ENCODE measurements around the gene HSD17B4.

HSD17B4 gene

DNA sequence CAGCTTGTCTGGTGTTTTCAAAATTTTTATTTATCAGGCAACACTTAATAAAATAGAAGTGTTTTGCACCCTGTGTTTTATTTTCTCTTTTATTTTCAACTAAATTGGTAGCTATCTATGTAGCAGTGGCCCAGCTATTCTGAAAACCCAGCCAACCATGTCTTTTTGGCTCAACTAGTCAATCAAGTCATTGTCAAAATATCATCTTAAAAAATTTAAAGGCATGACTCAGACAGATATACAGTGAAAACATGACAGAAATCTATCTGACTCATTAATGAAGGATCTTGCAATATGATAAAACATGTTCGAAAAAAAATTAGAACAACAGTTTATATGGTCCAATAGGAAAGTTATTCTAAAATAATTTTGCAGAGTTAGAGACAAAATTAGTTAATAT lies 75.1 kb downstream of the HSD17B4 start:
- H3K4me3 ChIP-seq (ENCODE audit: low read depth, low read length), result no peak overlapping the region
- TF ChIP-seq, protein P1, sequence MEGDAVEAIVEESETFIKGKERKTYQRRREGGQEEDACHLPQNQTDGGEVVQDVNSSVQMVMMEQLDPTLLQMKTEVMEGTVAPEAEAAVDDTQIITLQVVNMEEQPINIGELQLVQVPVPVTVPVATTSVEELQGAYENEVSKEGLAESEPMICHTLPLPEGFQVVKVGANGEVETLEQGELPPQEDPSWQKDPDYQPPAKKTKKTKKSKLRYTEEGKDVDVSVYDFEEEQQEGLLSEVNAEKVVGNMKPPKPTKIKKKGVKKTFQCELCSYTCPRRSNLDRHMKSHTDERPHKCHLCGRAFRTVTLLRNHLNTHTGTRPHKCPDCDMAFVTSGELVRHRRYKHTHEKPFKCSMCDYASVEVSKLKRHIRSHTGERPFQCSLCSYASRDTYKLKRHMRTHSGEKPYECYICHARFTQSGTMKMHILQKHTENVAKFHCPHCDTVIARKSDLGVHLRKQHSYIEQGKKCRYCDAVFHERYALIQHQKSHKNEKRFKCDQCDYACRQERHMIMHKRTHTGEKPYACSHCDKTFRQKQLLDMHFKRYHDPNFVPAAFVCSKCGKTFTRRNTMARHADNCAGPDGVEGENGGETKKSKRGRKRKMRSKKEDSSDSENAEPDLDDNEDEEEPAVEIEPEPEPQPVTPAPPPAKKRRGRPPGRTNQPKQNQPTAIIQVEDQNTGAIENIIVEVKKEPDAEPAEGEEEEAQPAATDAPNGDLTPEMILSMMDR (IDR thresholded peaks at IDR 0.05; ENCODE audit: low read depth, low read length), result no peak
- in situ Hi-C loops (cut with HindIII; ENCODE audit: low sequenced_read_pairs), result no loop called here
- no peak for DNase-seq (ENCODE audit: low read depth, low spot score)

DNA sequence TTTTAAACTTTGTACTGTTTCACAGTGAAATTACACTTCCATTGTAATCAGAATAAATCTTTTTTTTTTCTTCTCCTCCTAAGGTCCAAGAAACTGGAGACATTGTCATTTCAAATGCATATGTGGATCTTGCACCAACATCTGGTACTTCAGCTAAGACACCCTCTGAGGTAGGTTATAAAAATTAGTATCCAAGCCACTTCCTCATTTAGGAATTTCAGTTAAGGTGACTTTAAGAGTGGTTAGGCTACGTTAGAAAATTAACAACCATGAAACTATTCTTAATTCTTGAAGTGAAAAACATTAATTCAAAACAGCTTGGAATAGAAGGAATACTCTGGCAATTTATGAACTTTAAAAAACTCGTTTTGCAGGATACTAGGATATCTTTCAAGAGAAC lies 77.5 kb downstream of the HSD17B4 start:
- TF ChIP-seq, protein P1 (IDR thresholded peaks at IDR 0.05; ENCODE audit: low read depth, low read length), result no peak
- in situ Hi-C loops (cut with HindIII; ENCODE audit: low sequenced_read_pairs), result no loop called here
- H3K4me3 ChIP-seq (ENCODE audit: low read depth, low read length), result no peak overlapping the region
- DNase-seq (ENCODE audit: low read depth, low spot score), result no peak

DNA sequence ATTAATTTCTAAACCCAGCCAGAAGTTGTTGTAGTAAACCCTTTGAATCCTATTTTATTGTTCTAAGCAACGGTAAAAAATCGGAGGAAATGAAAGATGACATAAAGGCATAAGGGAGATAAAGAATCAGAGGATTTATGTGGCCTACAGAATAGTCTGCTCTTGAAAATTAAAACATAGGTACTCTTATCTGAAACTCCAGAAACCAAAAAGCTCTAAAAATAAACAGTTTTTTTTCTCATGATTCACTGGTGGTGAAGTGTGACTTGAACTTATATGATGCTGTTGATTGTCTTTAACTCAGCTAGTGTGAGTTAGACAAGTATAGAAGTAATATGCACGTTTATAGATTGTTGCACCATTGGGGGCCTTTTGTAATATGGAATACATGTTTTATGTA lies 80.3 kb downstream of the HSD17B4 start:
- TF ChIP-seq, protein P1 (IDR thresholded peaks at IDR 0.05; ENCODE audit: low read depth, low read length), result no peak
- H3K4me3 ChIP-seq (ENCODE audit: low read depth, low read length), result no peak overlapping the region
- in situ Hi-C loops (cut with HindIII; ENCODE audit: low sequenced_read_pairs), result no loop called here
- no peak for DNase-seq (ENCODE audit: low read depth, low spot score)

DNA sequence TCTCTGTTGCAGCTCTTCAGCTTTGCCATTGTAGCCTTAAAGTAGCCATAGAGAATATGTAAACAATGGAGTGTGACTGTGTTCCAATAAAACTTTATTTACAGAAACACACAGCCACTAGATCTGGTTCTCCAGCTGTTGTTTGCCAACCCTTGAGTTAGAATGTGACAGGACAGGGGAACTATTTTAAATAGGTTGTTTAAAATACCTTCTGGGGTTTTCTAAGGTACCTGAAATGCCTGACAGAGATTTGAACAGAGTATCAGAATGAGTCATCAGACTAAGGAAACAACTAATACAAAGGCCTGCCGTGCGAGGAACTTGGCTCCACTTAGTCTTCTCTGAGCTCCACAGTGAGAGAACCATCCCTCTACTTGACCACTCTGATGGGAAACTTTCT lies 85.4 kb downstream of the HSD17B4 start:
- TF ChIP-seq, protein P1 (IDR thresholded peaks at IDR 0.05; ENCODE audit: low read depth, low read length), result no peak
- DNase-seq (ENCODE audit: low read depth, low spot score), result peak; percentile 64
- in situ Hi-C loops (cut with HindIII; ENCODE audit: low sequenced_read_pairs), result no loop called here
- no peak overlapping the region for H3K4me3 ChIP-seq (ENCODE audit: low read depth, low read length)

DNA sequence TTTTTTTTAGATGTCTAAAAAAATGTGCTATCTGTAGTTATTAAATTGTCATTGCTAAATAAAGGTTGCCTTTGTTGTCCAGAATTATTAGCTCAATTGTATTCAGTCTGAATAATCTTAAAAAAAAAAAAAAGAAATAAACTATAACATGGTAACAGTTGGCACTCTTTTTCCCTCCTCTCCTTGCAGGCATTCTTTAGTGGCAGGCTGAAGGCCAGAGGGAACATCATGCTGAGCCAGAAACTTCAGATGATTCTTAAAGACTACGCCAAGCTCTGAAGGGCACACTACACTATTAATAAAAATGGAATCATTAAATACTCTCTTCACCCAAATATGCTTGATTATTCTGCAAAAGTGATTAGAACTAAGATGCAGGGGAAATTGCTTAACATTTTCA lies 89.4 kb downstream of the HSD17B4 start:
- TF ChIP-seq, protein P1 (IDR thresholded peaks at IDR 0.05; ENCODE audit: low read depth, low read length), result no peak
- no peak for DNase-seq (ENCODE audit: low read depth, low spot score)
- in situ Hi-C loops (cut with HindIII; ENCODE audit: low sequenced_read_pairs), result no loop called here
- no peak overlapping the region for H3K4me3 ChIP-seq (ENCODE audit: low read depth, low read length)

GRCh38 chr5:119551819-119552218 lies 99.5 kb downstream of the HSD17B4 start:
- no peak overlapping the region for H3K4me3 ChIP-seq (ENCODE audit: low read depth, low read length)
- no peak for DNase-seq (ENCODE audit: low read depth, low spot score)
- in situ Hi-C loops (cut with HindIII; ENCODE audit: low sequenced_read_pairs), result no loop called here
- TF ChIP-seq, protein P1 (IDR thresholded peaks at IDR 0.05; ENCODE audit: low read depth, low read length), result no peak

DNA sequence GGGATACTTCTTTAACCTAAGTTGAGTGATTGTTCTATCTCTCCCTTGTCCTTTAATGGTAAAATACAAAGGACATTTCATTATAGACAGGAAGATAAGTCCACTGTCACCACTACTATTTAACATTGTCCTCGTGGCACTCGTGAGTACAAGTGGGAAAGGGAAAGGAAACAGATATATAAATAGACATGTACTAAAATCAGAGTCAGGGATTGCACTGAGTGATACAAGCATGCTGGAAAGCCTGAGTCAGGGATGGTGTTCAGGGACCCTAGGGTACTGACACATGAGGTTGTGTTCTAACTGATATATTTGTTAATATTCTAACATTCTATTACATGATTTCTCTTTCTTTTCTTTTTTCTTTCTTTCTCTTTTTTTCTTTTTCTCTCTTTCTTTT lies 102.3 kb downstream of the HSD17B4 start:
- in situ Hi-C loops (cut with HindIII; ENCODE audit: low sequenced_read_pairs), result no loop called here

More for the DNA sequence above, 102.3 kb downstream of the HSD17B4 start:
- DNase-seq (ENCODE audit: low read depth, low spot score), result no peak
- TF ChIP-seq, protein P1 (IDR thresholded peaks at IDR 0.05; ENCODE audit: low read depth, low read length), result no peak
- H3K4me3 ChIP-seq (ENCODE audit: low read depth, low read length), result no peak overlapping the region
